ENCODE measurements around the gene RASSF7. TPM values are rescaled to one million over a fixed set of nuclear protein-coding genes. Genes with fewer than 3 reads are reported as not detected.

Gene RASSF7
- polyA plus RNA-seq, 1 donor from 2014 or later = 37.1 TPM

- Histone ChIP-seq H4K20me1 (ENCODE audit: insufficient read depth) (no peaks in the 10 kb centered on the region), H3K27me3 (ENCODE audit: insufficient read depth, low read depth, low read length) (no peaks in the 10 kb centered on the region), H2AFZ (ENCODE audit: low read depth, low read length) (no peak overlapping the region), H3K9ac (ENCODE audit: low read length) (no peak overlapping the region), H3K4me2 (ENCODE audit: low read length) (no peak overlapping the region), H3K9me3 (ENCODE audit: low read length) (no peaks in the 10 kb centered on the region), H3K27ac (ENCODE audit: low read length) (no peak overlapping the region), H3K79me2 (replicated peaks; ENCODE audit: insufficient read depth, low read length) (no peaks in the 10 kb centered on the region), H3F3A (ENCODE audit: insufficient read depth, low read length, poor library complexity, severe bottlenecking) (no peaks in the 10 kb centered on the region), H3K9me2 (ENCODE audit: insufficient read depth, low read length) (no peaks in the 10 kb centered on the region), H3K36me3 (ENCODE audit: insufficient read depth, low read length) (no peaks in the 10 kb centered on the region), H3K4me3 (ENCODE audit: low read length) (no peak overlapping the region)
- no peak for TF ChIP-seq MXI1 (conservative IDR thresholded peaks at IDR 0.05; ENCODE audit: poor library complexity, severe bottlenecking)
- no peak for TF ChIP-seq TAF1 (IDR thresholded peaks at IDR 0.05; ENCODE audit: low read depth)
- TF ChIP-seq RAD21 (conservative IDR thresholded peaks at IDR 0.05) = no peak
- no peak for TF ChIP-seq POLR2AphosphoS5 (IDR thresholded peaks at IDR 0.05)
- TF ChIP-seq EP300 (conservative IDR thresholded peaks at IDR 0.05; ENCODE audit: poor library complexity, severe bottlenecking) = no peak
- no peak for TF ChIP-seq EZH2 (IDR thresholded peaks at IDR 0.05; ENCODE audit: borderline replicate concordance, insufficient read depth, low read length, poor library complexity, severe bottlenecking)
- no peak for TF ChIP-seq REST (IDR thresholded peaks at IDR 0.05; ENCODE audit: borderline replicate concordance)
- no peak for TF ChIP-seq SMC3 (conservative IDR thresholded peaks at IDR 0.05; ENCODE audit: poor library complexity)
Measured at GRCh38 chr11:603154-603553, 42.4 kb downstream of the RASSF7 start.

- TF ChIP-seq RAD21 (conservative IDR thresholded peaks at IDR 0.05) (no peak), SMC3 (conservative IDR thresholded peaks at IDR 0.05; ENCODE audit: poor library complexity) (no peak), TAF1 (IDR thresholded peaks at IDR 0.05; ENCODE audit: low read depth) (no peak), MXI1 (conservative IDR thresholded peaks at IDR 0.05; ENCODE audit: poor library complexity, severe bottlenecking) (no peak), CTCF (IDR thresholded peaks at IDR 0.05; ENCODE audit: poor library complexity, severe bottlenecking) (no peak), POLR2AphosphoS5 (IDR thresholded peaks at IDR 0.05) (no peak), EP300 (conservative IDR thresholded peaks at IDR 0.05; ENCODE audit: poor library complexity, severe bottlenecking) (no peak), REST (IDR thresholded peaks at IDR 0.05; ENCODE audit: borderline replicate concordance) (no peak), EZH2 (IDR thresholded peaks at IDR 0.05; ENCODE audit: borderline replicate concordance, insufficient read depth, low read length, poor library complexity, severe bottlenecking) (no peak)
- Histone ChIP-seq H3K27ac (ENCODE audit: low read length) (no peak overlapping the region), H3K9ac (ENCODE audit: low read length) (no peak overlapping the region), H3K27me3 (ENCODE audit: insufficient read depth, low read depth, low read length) (no peaks in the 10 kb centered on the region), H3K9me2 (ENCODE audit: insufficient read depth, low read length) (no peaks in the 10 kb centered on the region), H3K79me2 (replicated peaks; ENCODE audit: insufficient read depth, low read length) (no peaks in the 10 kb centered on the region), H3K9me3 (ENCODE audit: low read length) (no peaks in the 10 kb centered on the region), H4K20me1 (ENCODE audit: insufficient read depth) (no peaks in the 10 kb centered on the region), H3F3A (ENCODE audit: insufficient read depth, low read length, poor library complexity, severe bottlenecking) (no peaks in the 10 kb centered on the region), H3K4me3 (ENCODE audit: low read length) (no peak overlapping the region), H3K4me2 (ENCODE audit: low read length) (no peak overlapping the region), H2AFZ (ENCODE audit: low read depth, low read length) (no peak overlapping the region), H3K36me3 (ENCODE audit: insufficient read depth, low read length) (no peaks in the 10 kb centered on the region)
Measured at GRCh38 chr11:605286-606129, 44.7 kb downstream of the RASSF7 start.
